Stimulated activated CD8-positive, alpha-beta memory T cell treated with anti-CD3 and anti-CD28 coated beads, Interleukin-15, amount 100 ng/mL, for 48 hours (primary cell): ENCODE measurements around the gene TBC1D21.

Experiments
- DNase-seq, 2 donors: peaks; one replicate each; pipeline ENCODE4 v3.0.0-alpha.2; 2020; ENCODE audit warnings: low read depth in 2 of 2

Gene TBC1D21

DNA sequence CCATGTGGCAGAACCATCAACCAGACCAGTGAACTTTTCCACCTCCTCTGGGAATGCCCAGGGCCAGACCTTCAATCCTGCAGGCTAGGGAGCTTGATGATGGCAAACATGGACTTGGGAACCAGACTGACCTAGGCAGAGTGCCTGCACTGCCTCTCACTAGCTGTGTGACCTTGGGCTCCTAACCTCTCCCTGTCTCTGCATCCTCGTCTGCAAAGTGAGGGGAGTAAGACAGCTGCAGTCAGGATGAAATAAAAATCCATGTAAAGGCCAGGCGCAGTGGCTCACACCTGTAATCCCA, 35.4 kb downstream of the TBC1D21 start:
- no peak for DNase-seq

DNA sequence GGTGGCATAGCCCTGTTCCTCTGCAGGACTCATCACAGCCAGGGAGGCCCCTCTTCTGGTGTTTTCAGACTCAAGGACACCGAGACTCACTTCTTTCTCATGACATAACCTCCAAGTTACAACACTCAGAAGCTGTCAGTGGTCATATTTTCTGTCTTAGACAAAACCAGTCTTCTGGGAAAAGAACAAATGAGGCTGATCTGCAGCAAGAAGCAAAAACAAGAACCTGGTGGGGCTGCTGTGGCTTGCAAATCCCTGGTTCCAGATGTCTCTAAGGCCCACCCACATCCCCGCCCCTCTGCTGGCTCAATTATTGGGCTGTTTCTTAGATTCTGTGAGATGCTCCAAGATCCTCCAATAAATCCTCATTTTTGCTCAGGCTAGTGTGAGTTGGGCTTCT, 36.3 kb downstream of the TBC1D21 start:
- no peak for DNase-seq

DNA sequence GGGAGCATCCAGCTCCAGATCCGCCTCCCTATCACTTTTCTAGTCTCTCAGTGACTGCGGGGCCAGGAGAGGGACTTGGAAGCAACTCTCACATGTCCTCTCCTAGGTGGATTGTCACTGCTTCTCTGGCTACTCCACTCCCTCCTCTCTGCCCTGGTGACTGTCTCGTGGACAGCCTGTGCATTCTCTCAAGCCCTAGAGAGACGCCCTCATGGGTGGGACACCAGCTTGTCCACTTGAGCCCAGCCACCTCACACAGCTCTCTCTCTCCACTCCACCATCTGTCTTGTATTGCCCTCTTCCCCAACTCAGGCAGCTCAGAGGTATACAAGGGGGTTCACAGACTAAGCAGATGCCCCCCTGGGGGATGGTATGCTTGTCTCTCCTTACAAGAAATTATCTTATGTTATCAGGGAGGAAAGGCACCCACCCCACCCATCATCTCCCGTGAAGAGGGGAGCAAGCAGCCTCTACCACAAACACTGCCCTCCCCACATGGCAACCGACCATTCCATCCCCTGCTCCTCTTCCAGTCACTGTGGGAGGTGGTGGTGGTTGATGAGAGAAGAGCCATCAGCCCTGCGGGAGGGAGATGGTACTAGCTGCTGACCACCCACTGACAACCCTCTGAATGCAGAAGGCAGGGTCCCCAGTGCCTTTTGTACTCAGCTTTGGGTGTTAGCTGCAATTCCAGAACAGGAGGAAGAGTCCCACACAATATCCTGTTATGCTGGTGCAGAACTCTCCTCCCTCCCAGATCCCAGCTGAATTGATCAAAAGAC, 37.3 kb downstream of the TBC1D21 start:
- DNase-seq: no peak

DNA sequence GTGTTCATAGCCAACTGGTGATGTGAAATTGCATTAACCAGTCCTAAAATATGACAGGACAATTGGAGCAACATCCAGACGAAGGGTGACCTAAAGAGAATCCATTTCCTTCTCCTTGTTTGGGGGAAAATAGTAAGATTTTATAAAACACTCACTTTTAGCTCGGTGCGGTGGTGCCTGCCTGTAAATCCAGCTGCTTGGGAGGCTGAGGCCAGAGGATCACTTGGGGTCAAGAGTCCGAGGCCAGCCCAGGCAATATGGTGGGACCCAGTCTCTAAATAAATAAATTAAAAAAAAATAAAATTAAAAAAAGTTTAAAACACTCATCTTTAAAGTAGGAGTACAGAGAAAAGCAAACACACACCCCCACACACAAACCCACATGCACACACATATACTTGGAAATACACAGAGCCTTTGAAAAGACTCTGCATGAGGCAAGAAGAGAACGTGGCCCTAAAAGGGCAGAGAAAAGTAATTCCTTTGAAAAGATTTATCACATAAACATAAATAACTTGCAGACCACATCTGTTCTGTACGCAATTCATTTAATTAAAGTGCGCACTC, 38.7 kb downstream of the TBC1D21 start:
- DNase-seq: no peak

DNA sequence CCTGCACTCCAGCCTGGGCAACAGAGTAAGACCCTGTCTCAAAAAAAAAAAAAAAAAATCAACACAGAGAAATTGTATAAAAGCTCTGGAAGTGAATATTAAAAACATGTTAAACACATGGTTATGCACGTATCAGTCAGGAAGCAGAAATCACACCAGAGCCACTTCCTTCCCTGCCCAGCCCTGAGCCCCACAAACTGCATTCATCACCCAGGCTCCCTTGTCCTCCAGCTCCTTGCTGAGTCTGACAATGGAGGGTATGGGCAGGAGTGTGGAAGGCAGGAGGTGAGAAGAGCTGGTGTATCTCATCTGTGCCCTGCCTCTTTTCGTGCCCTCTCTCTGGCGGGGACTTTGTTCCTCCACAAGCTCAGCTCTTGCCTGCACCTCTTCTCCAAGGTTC, 40.8 kb downstream of the TBC1D21 start:
- DNase-seq: no peak

DNA sequence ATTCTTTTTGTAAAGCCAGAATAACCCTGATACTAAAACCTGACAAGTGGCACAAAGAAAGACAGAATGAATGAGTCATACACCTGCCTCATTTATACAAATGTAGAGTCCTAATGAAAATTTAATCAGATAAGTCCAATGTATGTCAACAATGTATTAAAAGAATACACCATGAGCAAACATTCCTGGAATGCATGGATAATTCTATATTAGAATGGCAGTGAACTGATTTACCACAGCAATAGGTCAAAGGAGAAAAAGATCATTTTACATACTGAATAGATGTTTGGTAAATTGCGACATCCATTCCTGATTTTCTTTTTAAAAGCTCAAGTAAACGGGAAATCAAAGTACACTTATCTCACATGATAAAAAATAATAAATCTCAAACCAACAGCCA, 41.7 kb downstream of the TBC1D21 start:
- no peak for DNase-seq

DNA sequence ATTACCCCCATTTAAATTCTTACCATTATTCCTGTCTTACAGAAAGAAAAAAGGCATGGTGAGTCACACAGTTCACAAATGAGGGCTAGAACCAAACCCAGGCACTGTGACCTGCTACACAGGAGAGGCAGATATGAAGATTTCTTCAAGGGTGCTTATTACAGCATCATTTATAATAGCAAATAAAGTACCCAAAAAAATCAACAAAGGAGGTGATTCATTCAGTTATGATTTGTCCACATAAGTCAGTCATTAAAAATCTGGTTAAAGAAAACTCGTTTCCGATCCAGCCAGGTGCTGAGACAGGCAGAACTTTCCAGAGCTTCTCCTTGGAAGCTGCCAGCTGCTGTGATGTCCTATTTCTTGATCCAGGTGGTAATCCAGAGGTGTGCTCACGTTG, 45.4 kb downstream of the TBC1D21 start:
- DNase-seq: no peak

DNA sequence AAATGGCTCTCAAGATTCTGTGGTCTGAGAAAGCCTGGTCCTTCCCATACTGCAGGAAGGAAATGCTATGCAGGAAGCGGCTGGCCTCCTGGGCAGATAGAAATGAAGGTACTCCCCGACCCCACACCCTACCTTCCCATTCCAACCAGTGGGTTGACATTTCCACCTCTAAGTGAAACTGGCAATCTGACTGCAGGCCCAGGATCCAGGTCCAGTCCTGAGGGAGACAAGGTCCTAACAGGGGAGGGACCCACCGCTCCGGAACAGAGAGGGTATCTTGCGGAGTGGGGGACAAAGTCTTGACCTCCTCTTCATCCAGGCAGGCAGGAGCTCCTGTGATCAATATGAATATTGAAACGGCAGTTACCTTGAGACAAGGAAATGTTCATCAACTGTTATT, 46.3 kb downstream of the TBC1D21 start:
- DNase-seq: no peak

DNA sequence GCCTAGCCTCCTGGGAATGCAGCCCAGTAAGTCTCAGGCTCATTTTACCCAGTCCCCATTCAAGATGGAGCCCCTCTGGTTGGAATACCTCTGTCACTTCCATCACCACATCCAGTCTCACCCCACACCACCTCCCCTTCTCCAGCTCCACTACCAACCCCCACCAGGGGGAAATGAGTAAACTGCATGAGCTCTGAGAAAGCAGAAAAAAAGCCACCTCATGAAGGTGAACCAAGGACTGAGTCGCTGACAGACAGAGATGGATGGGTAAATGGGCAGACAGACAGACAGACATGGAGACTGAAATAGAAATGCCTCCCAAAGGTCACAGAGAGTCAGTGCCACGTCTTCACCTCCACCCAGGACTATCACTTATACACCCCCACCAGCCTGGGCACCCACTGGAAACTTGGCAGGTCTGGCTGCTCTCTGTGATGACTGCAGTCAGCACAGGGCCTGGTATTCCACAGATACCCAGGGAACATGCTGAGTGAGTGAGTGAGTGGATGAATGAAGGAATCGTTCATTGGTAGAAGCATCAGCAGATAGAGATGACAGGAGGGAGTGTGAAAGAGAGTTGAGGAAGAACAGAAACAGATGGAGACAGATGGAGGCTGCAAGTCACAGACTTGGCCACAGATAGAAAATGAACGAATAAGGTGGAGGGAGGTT, 48.0 kb downstream of the TBC1D21 start:
- no peak for DNase-seq

DNA sequence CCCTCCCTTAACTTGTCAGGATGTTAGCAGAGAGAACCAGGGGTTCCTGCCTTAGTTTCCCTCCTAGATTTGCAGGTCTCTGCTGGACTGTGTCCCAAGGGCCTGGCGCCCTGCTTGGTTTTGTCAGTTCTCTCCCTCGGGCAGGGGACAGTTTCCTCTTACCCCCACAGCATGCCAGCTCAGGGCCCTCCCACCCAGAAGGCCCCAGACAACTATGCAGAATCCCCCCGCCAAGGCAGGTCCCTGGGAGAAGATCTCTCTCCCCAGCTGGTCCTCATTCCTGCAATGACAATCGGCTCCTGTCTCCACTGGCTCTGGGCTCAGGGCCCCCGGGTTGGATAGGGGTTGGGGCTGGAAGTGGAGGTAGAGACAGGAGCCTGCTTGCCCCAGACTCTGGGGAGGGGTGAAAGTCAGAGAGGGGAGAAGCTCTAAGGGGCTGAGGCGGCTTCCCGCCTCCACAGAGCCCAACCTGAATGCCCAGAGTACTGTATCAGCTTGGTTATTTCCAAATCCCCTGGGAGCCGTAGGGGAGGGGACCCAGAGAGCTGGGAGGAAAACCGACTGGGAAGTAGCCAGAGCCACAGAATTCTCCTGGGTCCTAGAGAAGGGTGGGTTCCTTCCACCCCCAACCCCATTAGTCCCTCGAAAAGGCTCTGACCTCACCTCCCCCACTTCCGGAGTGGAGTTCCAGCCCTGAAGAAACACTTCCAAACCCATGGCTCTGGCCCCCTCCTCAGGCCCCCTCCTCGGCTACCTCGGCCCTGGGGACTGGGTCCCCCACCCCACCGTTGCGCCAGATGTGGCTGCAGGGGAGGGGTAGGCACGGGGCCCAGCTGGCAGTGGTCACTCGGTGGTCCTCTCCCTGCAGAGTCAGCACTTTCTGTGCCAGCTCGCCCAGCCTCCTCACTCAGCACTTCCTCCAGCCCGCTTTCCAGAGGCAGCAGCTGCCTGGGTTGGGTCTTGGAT, 49.1 kb downstream of the TBC1D21 start:
- no peak for DNase-seq

DNA sequence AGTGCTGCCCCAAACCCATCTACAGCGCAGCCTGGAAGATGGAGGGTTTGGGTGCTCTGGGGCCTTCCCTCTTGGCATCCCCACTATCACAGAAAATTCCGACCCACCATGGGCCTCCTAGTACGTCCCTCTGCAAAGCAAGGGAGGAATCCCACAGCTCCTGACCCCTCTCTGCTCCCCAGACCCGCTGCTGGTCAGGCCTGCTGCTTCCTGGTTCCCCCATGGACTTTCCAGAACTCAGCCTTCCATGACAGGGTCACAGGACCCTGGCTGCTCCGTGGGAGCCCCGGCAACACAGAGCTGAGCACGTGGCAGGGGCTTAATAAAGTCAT, 49.8 kb downstream of the TBC1D21 start:
- DNase-seq: no peak

DNA sequence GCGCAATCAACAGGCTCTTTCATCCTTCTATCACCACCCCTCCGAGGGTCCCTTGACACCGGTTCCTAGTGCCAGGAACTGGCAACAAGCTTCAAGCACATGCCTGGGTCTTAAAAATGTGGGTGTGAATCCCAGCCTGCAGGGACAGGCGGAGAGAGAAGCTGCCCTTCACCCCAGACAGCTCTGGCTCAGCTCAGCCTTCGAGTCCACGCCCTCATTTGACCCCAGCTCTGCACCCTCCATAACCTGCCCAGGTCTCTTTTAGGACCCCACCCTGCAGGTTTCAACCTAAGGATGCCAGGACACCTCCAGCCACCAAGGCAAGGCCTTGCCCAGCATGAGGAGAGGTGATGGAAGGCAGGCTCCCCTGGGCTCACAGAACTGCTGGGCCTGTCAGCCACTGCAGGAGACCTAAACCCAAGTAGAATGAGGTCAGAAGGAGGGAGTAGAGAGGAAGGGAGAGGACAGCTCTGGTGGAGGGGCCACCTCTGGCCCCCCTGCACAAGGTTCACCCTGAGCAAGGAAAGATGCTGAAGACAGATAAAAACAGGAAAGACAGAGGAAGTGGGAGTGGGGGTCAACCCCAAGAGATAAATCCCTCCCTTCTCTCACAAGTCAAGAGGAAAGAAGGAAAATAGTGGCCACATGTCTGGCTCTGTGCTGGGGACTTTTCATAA, 50.3 kb downstream of the TBC1D21 start:
- no peak for DNase-seq

DNA sequence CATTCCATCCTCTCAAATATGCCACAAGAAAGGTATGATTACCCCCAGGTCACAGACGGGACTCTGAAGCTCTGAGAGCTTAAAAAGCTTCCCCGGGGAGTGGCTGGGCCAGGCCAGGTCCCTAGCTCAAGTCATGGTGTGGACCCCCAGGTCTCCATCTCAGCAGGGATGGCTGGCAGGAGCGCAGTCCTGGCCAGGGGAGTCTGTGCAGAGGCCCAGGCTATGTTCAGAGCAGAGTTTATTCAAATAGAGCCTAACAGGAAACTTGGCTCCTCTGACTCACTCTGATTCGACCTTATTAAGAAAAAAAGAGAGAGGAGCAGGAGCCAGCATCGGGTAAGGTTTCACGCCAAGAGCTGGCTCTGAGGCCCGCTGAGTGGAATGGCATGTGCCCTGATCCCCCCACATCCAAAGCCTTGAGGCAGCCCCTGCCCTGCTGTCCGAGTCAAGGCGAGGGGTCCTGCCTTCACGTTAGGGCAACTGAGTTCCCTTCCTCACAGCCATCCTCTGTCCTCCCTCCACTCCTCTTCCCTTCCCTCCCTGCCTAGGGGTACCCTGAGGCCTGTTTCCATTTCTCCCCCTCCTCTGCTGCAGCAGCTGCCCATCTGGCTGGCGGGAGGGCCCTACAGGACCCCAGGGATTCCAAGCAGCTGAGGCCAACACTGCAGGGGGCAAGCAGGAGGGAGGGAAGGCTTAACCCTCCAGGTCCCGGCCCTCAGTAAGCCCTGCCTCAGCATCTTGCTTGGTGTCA, 51.0 kb downstream of the TBC1D21 start:
- no peak for DNase-seq

DNA sequence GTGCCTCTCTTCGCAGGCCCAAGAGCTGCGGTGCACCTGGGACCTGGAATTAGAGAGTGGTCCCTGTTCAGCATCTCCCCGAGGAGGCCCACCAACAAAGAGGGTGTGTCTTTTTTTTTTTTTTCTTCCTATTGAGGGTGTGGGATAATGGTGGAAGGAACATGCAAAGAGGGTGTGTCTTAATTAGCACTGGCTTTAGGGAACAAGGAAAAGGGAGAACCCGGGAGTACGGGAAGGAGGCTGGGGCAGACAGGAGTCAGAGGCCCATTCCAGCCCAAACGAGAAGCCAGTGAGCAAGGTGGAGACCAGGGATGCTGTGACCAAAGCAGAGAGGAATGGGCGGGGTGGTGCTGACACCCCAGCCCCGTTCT, 52.5 kb downstream of the TBC1D21 start:
- no peak for DNase-seq

DNA sequence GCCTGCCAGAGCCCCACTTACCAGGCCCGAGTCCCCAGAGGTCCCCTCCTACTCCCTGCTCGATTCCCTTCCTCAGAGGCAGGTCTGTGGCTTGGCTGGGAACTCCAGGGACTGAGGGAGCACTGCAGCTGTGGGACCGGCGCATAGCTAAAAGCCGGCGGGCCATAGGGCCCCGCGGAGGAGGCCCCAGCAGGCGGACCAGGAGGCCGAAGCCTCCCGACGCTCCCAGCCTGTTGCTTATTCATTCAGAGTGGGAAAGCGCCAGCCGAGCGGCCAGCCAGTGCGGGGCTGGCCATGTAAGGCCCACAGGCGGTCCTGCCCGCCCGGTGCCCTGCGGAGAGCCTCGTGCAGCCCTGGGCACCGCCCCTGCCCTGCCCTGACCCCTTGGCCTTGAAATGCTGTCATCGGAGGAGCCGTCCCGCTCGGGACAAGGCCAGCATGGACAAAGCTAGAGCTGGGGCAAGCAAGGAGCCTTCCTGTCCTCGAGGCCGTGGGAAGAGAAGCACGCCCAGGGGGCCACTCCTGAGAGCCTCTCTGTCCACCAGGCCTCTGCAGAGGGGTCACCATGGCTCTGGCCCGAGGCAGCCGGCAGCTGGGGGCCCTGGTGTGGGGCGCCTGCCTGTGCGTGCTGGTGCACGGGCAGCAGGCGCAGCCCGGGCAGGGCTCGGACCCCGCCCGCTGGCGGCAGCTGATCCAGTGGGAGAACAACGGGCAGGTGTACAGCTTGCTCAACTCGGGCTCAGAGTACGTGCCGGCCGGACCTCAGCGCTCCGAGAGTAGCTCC, 53.0 kb downstream of the TBC1D21 start, which contains the start of gene LOXL1:
Gene LOXL1 (plus strand): TSS at position 244 of the 784 bp plus-strand sequence. CDS start 322 bp downstream, at position 566.
- no peak for DNase-seq

DNA sequence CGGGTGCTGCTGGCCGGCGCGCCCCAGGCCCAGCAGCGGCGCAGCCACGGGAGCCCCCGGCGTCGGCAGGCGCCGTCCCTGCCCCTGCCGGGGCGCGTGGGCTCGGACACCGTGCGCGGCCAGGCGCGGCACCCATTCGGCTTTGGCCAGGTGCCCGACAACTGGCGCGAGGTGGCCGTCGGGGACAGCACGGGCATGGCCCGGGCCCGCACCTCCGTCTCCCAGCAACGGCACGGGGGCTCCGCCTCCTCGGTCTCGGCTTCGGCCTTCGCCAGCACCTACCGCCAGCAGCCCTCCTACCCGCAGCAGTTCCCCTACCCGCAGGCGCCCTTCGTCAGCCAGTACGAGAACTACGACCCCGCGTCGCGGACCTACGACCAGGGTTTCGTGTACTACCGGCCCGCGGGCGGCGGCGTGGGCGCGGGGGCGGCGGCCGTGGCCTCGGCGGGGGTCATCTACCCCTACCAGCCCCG, 53.7 kb downstream of the TBC1D21 start:
- no peak for DNase-seq

DNA sequence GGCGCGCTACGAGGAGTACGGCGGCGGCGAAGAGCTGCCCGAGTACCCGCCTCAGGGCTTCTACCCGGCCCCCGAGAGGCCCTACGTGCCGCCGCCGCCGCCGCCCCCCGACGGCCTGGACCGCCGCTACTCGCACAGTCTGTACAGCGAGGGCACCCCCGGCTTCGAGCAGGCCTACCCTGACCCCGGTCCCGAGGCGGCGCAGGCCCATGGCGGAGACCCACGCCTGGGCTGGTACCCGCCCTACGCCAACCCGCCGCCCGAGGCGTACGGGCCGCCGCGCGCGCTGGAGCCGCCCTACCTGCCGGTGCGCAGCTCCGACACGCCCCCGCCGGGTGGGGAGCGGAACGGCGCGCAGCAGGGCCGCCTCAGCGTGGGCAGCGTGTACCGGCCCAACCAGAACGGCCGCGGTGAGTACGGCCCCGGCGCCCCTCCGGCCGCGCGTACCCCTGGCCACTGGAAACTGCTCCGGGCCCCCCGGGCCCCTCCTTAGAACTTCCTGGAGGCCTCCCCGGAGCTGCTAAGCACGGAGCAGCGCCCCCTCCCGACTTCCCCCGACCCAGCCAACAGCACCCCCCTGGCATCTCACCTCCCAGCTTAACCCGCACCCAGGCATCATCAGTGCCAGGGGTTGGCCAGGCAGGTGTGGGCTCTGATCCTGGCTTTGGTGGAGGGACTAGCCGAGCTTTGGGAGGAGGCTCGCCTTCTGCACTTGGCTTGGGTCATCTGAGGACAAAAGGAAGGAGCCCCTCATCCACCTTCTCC, 54.3 kb downstream of the TBC1D21 start:
- DNase-seq: peak; percentile 52 to 64

DNA sequence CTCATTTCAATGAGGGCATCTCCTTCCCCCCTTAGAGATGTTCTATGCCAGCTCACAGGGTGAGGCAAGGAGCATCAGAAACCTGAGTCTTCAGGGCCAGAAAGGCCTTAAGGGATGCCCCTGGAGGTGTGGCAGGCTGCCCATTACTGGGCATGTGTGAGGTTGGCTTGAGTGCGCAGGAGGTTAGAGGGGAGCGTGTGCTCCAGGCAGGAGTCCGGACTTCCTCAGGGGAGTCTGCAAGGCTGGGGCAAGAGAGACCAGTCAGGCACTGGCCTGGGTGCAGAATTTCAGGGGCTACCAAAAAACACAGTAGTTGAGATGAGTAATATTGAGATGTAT, 54.8 kb downstream of the TBC1D21 start:
- no peak for DNase-seq

DNA sequence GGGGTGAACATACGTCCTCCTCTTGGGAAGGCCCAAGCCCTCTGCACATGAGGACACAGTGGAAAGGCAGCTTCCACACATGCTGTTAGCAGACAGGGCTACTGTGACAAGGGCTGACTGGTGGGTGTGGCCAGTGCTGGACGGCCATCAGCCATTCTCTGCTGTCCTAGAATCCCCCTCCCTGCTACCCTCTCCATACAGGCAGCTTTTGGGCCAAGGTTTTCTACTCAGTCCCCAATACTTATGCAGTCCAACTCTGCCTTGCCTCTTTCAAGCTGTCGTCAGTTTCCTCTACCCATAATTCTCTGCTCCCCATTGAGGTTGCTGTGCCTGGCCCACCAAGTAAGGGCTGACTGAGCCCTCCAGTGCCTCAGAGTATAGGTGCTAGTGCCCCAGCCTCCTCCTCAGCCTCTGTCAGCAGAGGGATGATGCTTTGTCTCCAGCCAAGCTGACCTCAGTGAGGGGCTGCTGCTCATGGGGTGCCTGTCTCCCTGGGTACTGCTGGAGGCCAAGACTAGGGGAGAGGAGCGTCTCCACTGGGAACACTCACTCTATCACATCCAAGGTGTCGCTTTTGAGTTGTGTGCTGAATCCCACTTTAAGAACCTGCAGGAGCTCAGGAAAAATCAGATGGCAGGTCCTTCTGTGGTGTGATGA, 55.7 kb downstream of the TBC1D21 start:
- no peak for DNase-seq
